Measurements from ENCODE around the gene ANXA3. TPM values are rescaled to one million over a fixed set of nuclear protein-coding genes. Genes with fewer than 3 reads are reported as not detected.

The ANXA3 gene
- total RNA-seq, 2 donors from 2014 or later = 43.3 to 144 TPM

- intact Hi-C loops (cut with DNase I) = no loop called here
Observed at GRCh38 chr4:78604988-78605387, 53.4 kb downstream of the ANXA3 start.

DNA sequence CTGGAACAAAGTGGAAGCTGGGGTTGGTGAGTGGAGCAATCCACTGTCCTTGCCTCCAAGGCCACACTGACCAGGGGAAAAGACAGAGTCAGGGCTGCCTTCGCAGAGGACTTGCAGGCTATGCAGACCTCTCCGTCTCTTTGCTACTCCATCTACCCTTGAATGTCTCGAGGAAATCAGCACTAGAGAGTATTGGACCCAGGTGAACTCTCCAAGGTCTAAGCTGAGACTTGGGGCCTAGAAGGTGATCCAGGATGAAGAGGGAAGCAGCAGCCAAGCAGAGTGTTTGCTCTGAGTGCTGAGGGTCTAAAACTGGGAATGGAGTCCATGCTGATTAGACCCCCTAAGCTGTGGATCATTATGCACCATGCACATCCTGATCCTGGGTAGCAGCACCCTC, 54.5 kb downstream of the ANXA3 start:
- 98% methylated on average over 3 of the region's 3 CpGs for WGBS
- Histone ChIP-seq H3K4me3 (no peak overlapping the region), H3K4me1 (replicated peaks) (peaks cover 5% of the 10 kb centered on the region), H3K27ac (no peak overlapping the region), H3K36me3 (no peaks in the 10 kb centered on the region), H3K27me3 (replicated peaks; ENCODE audit: insufficient read depth) (no peaks in the 10 kb centered on the region), H3K9me3 (no peaks in the 10 kb centered on the region)
- intact Hi-C loops (cut with DNase I) = no loop called here
- TF ChIP-seq POLR2A (IDR thresholded peaks at IDR 0.05) (no peak), POLR2AphosphoS5 (IDR thresholded peaks at IDR 0.05) (no peak), CTCF (IDR thresholded peaks at IDR 0.05) (no peak)
- no peak for DNase-seq (ENCODE audit: low spot score)

More at GRCh38 chr4:78604988-78605387, 53.4 kb downstream of the ANXA3 start:
- Histone ChIP-seq H3K4me1 (replicated peaks) (peaks cover 5% of the 10 kb centered on the region), H3K27me3 (replicated peaks; ENCODE audit: insufficient read depth) (no peaks in the 10 kb centered on the region), H3K9me3 (no peaks in the 10 kb centered on the region), H3K36me3 (no peaks in the 10 kb centered on the region), H3K27ac (no peak overlapping the region), H3K4me3 (no peak overlapping the region)
- no peak for TF ChIP-seq CTCF (IDR thresholded peaks at IDR 0.05)
- TF ChIP-seq POLR2AphosphoS5 (IDR thresholded peaks at IDR 0.05) = no peak
- no peak for TF ChIP-seq POLR2A (IDR thresholded peaks at IDR 0.05)
- 93% methylated on average over 2 of the region's 2 CpGs for WGBS
- no peak for DNase-seq (ENCODE audit: low spot score)

- TF ChIP-seq POLR2AphosphoS5 (IDR thresholded peaks at IDR 0.05) (no peak), POLR2A (IDR thresholded peaks at IDR 0.05) (no peak), CTCF (IDR thresholded peaks at IDR 0.05) (no peak)
- H3K4me3 ChIP-seq = no peak overlapping the region
- no peaks in the 10 kb centered on the region for H3K9me3 ChIP-seq
- no peaks in the 10 kb centered on the region for H3K36me3 ChIP-seq
- 92% methylated on average over 1 of the region's 1 CpG for whole genome bisulfite sequencing
- H3K27me3 ChIP-seq (replicated peaks; ENCODE audit: insufficient read depth) = no peaks in the 10 kb centered on the region
- peaks cover 5% of the 10 kb centered on the region for H3K4me1 ChIP-seq (replicated peaks)
- no peak for DNase-seq (ENCODE audit: low spot score)
- intact Hi-C loops (cut with DNase I) = no loop called here
- H3K27ac ChIP-seq = no peak overlapping the region
Observed at GRCh38 chr4:78606530-78607095, 55.0 kb downstream of the ANXA3 start.

DNA sequence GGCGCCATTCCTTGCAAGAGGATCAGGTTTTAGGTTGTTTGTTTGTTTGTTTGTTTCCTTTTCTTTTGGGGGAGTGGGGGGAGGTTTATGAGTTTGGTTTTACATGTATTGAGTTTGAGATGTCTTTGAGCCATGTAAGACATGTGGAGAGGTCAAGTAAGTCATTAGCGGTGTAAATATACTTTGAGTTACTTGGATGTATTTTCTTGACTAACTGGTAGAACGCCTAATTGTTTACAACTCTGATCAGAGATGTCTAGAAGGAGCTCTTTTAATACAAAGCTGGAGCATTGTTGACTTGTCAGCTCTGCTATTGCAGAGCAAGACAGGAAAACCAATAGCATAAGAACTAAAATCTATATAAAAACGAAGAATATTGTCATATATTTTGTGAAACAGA, 57.1 kb downstream of the ANXA3 start:
- WGBS = 75% methylated on average over 4 of the region's 4 CpGs
- Histone ChIP-seq H3K9me3 (no peaks in the 10 kb centered on the region), H3K27ac (no peak overlapping the region), H3K36me3 (no peaks in the 10 kb centered on the region), H3K4me1 (replicated peaks) (peaks cover 5% of the 10 kb centered on the region), H3K27me3 (replicated peaks; ENCODE audit: insufficient read depth) (no peaks in the 10 kb centered on the region), H3K4me3 (no peak overlapping the region)
- intact Hi-C loops (cut with DNase I) = no loop called here
- DNase-seq (ENCODE audit: low spot score) = no peak
- TF ChIP-seq POLR2A (IDR thresholded peaks at IDR 0.05) (no peak), POLR2AphosphoS5 (IDR thresholded peaks at IDR 0.05) (peak; percentile 53)

GRCh38 chr4:78609580-78609979, 58.0 kb downstream of the ANXA3 start:
- TF ChIP-seq CTCF (IDR thresholded peaks at IDR 0.05) (no peak), POLR2AphosphoS5 (IDR thresholded peaks at IDR 0.05) (no peak), POLR2A (IDR thresholded peaks at IDR 0.05) (no peak)
- no peaks in the 10 kb centered on the region for H3K27me3 ChIP-seq (replicated peaks; ENCODE audit: insufficient read depth)
- no peak for DNase-seq (ENCODE audit: low spot score)
- peaks cover 5% of the 10 kb centered on the region for H3K4me1 ChIP-seq (replicated peaks)
- intact Hi-C loops (cut with DNase I) = no loop called here
- H3K36me3 ChIP-seq = no peaks in the 10 kb centered on the region
- WGBS = 80% methylated on average over 4 of the region's 4 CpGs
- no peak overlapping the region for H3K4me3 ChIP-seq
- no peak overlapping the region for H3K27ac ChIP-seq
- no peaks in the 10 kb centered on the region for H3K9me3 ChIP-seq
